ENCODE results near the gene PURA. TPM values are rescaled to one million over a fixed set of nuclear protein-coding genes. Genes with fewer than 3 reads are reported as not detected.
A peak's percentile ranks its signal among the peaks of the same experiment; 100 is the strongest.

The PURA gene
- total RNA-seq, 1 donor from 2014 or later: 11.0 TPM

- Mint-ChIP-seq H3K4me3 (ENCODE audit: low read depth) (no peak overlapping the region), H3K4me1 (ENCODE audit: low read depth) (peaks cover 15% of the 10 kb centered on the region), H3K36me3 (ENCODE audit: low read depth) (no peaks in the 10 kb centered on the region), H3K9me3 (no peaks in the 10 kb centered on the region), H3K27ac (no peak overlapping the region), H3K27me3 (ENCODE audit: low read depth) (peaks cover 4% of the 10 kb centered on the region)
- intact Hi-C loops (cut with micrococcal nuclease): no loop called here
- DNase-seq (ENCODE audit: low spot score): no peak
These were observed 17.2 kb downstream of the PURA start for GRCh38 chr5:140130949-140131733.

- peak; percentile 7 for DNase-seq (ENCODE audit: low spot score)
- H3K9me3 Mint-ChIP-seq: no peaks in the 10 kb centered on the region
- intact Hi-C loops (cut with micrococcal nuclease): no loop called here
- H3K27ac Mint-ChIP-seq: no peak overlapping the region
- peaks cover 15% of the 10 kb centered on the region for H3K4me1 Mint-ChIP-seq (ENCODE audit: low read depth)
- no peak overlapping the region for H3K4me3 Mint-ChIP-seq (ENCODE audit: low read depth)
- H3K27me3 Mint-ChIP-seq (ENCODE audit: low read depth): peaks cover 3% of the 10 kb centered on the region
- H3K36me3 Mint-ChIP-seq (ENCODE audit: low read depth): no peaks in the 10 kb centered on the region
These were observed 18.1 kb downstream of the PURA start for GRCh38 chr5:140131967-140132409.

- intact Hi-C loops (cut with micrococcal nuclease): no loop called here
- Mint-ChIP-seq H3K36me3 (ENCODE audit: low read depth) (no peaks in the 10 kb centered on the region), H3K9me3 (no peaks in the 10 kb centered on the region), H3K27ac (no peak overlapping the region), H3K27me3 (ENCODE audit: low read depth) (peaks cover 4% of the 10 kb centered on the region), H3K4me1 (ENCODE audit: low read depth) (peaks cover 15% of the 10 kb centered on the region), H3K4me3 (ENCODE audit: low read depth) (no peak overlapping the region)
- peak; percentile 4 for DNase-seq (ENCODE audit: low spot score)
These were observed 19.7 kb downstream of the PURA start for GRCh38 chr5:140133514-140134167.

- no peak overlapping the region for H3K27ac Mint-ChIP-seq
- H3K36me3 Mint-ChIP-seq (ENCODE audit: low read depth): no peaks in the 10 kb centered on the region
- H3K27me3 Mint-ChIP-seq (ENCODE audit: low read depth): peaks cover 4% of the 10 kb centered on the region
- intact Hi-C loops (cut with micrococcal nuclease): no loop called here
- DNase-seq (ENCODE audit: low spot score): peak; percentile 0
- H3K4me1 Mint-ChIP-seq (ENCODE audit: low read depth): peaks cover 15% of the 10 kb centered on the region
- H3K4me3 Mint-ChIP-seq (ENCODE audit: low read depth): no peak overlapping the region
- H3K9me3 Mint-ChIP-seq: no peaks in the 10 kb centered on the region
These were observed 20.5 kb downstream of the PURA start for GRCh38 chr5:140134277-140134935.

GRCh38 chr5:140135127-140135526 lies 21.2 kb downstream of the PURA start:
- intact Hi-C loops (cut with micrococcal nuclease): no loop called here
- H3K36me3 Mint-ChIP-seq (ENCODE audit: low read depth): no peaks in the 10 kb centered on the region
- H3K27me3 Mint-ChIP-seq (ENCODE audit: low read depth): peaks cover 4% of the 10 kb centered on the region
- H3K4me3 Mint-ChIP-seq (ENCODE audit: low read depth): no peak overlapping the region
- peaks cover 15% of the 10 kb centered on the region for H3K4me1 Mint-ChIP-seq (ENCODE audit: low read depth)
- peak; percentile 0 for DNase-seq (ENCODE audit: low spot score)
- H3K9me3 Mint-ChIP-seq: no peaks in the 10 kb centered on the region
- no peak overlapping the region for H3K27ac Mint-ChIP-seq

- DNase-seq (ENCODE audit: low spot score): no peak
- Mint-ChIP-seq H3K4me3 (ENCODE audit: low read depth) (no peak overlapping the region), H3K9me3 (no peaks in the 10 kb centered on the region), H3K27me3 (ENCODE audit: low read depth) (peaks cover 6% of the 10 kb centered on the region), H3K27ac (no peak overlapping the region), H3K4me1 (ENCODE audit: low read depth) (peaks cover 13% of the 10 kb centered on the region), H3K36me3 (ENCODE audit: low read depth) (no peaks in the 10 kb centered on the region)
- intact Hi-C loops (cut with micrococcal nuclease): no loop called here
These were observed 22.7 kb downstream of the PURA start for GRCh38 chr5:140136624-140137023.

GRCh38 chr5:140140435-140140834 lies 26.5 kb downstream of the PURA start:
- Mint-ChIP-seq H3K36me3 (ENCODE audit: low read depth) (no peaks in the 10 kb centered on the region), H3K9me3 (no peaks in the 10 kb centered on the region), H3K4me1 (ENCODE audit: low read depth) (peaks cover 4% of the 10 kb centered on the region), H3K27ac (no peak overlapping the region), H3K4me3 (ENCODE audit: low read depth) (no peak overlapping the region), H3K27me3 (ENCODE audit: low read depth) (peaks cover 17% of the 10 kb centered on the region)
- DNase-seq (ENCODE audit: low spot score): no peak
- intact Hi-C loops (cut with micrococcal nuclease): no loop called here

GRCh38 chr5:140141241-140141640 lies 27.3 kb downstream of the PURA start:
- H3K27me3 Mint-ChIP-seq (ENCODE audit: low read depth): peaks cover 22% of the 10 kb centered on the region
- DNase-seq (ENCODE audit: low spot score): peak; percentile 2
- no peaks in the 10 kb centered on the region for H3K9me3 Mint-ChIP-seq
- no peak overlapping the region for H3K27ac Mint-ChIP-seq
- intact Hi-C loops (cut with micrococcal nuclease): no loop called here
- H3K36me3 Mint-ChIP-seq (ENCODE audit: low read depth): no peaks in the 10 kb centered on the region
- H3K4me1 Mint-ChIP-seq (ENCODE audit: low read depth): peaks cover 4% of the 10 kb centered on the region
- no peak overlapping the region for H3K4me3 Mint-ChIP-seq (ENCODE audit: low read depth)

GRCh38 chr5:140142246-140142645 lies 28.3 kb downstream of the PURA start:
- peaks cover 31% of the 10 kb centered on the region for H3K27me3 Mint-ChIP-seq (ENCODE audit: low read depth)
- H3K36me3 Mint-ChIP-seq (ENCODE audit: low read depth): no peaks in the 10 kb centered on the region
- no peak overlapping the region for H3K4me3 Mint-ChIP-seq (ENCODE audit: low read depth)
- H3K27ac Mint-ChIP-seq: no peak overlapping the region
- peaks cover 4% of the 10 kb centered on the region for H3K4me1 Mint-ChIP-seq (ENCODE audit: low read depth)
- intact Hi-C loops (cut with micrococcal nuclease): no loop called here
- H3K9me3 Mint-ChIP-seq: no peaks in the 10 kb centered on the region
- peak; percentile 5 for DNase-seq (ENCODE audit: low spot score)

GRCh38 chr5:140142856-140143255 lies 28.9 kb downstream of the PURA start:
- Mint-ChIP-seq H3K9me3 (no peaks in the 10 kb centered on the region), H3K4me3 (ENCODE audit: low read depth) (no peak overlapping the region), H3K36me3 (ENCODE audit: low read depth) (no peaks in the 10 kb centered on the region), H3K4me1 (ENCODE audit: low read depth) (peaks cover 4% of the 10 kb centered on the region), H3K27ac (no peak overlapping the region), H3K27me3 (ENCODE audit: low read depth) (peaks cover 34% of the 10 kb centered on the region)
- DNase-seq (ENCODE audit: low spot score): peak; percentile 1
- intact Hi-C loops (cut with micrococcal nuclease): no loop called here

GRCh38 chr5:140143521-140144258 lies 29.8 kb downstream of the PURA start:
- Mint-ChIP-seq H3K4me3 (ENCODE audit: low read depth) (no peak overlapping the region), H3K36me3 (ENCODE audit: low read depth) (no peaks in the 10 kb centered on the region), H3K4me1 (ENCODE audit: low read depth) (peaks cover 4% of the 10 kb centered on the region), H3K27ac (no peak overlapping the region), H3K9me3 (no peaks in the 10 kb centered on the region), H3K27me3 (ENCODE audit: low read depth) (peaks cover 40% of the 10 kb centered on the region)
- peak; percentile 7 for DNase-seq (ENCODE audit: low spot score)
- intact Hi-C loops (cut with micrococcal nuclease): loop anchor here (2.0 kb wide), 3 partner anchors 29 to 71 kb away; partner anchors contain the start of gene PURA

GRCh38 chr5:140145256-140145655 lies 31.3 kb downstream of the PURA start:
- no peak overlapping the region for H3K27ac Mint-ChIP-seq
- peaks cover 38% of the 10 kb centered on the region for H3K27me3 Mint-ChIP-seq (ENCODE audit: low read depth)
- intact Hi-C loops (cut with micrococcal nuclease): loop anchor here (1.0 to 2.0 kb wide), 4 partner anchors 12 to 72 kb away; partner anchors contain the start of gene PURA
- H3K4me1 Mint-ChIP-seq (ENCODE audit: low read depth): peaks cover 4% of the 10 kb centered on the region
- H3K9me3 Mint-ChIP-seq: no peaks in the 10 kb centered on the region
- H3K36me3 Mint-ChIP-seq (ENCODE audit: low read depth): no peaks in the 10 kb centered on the region
- H3K4me3 Mint-ChIP-seq (ENCODE audit: low read depth): no peak overlapping the region
- no peak for DNase-seq (ENCODE audit: low spot score)
